Muscle of leg (tissue), 11 donors: Measurements from ENCODE around the gene SNAPC4. TPM values are rescaled to one million over a fixed set of nuclear protein-coding genes. Genes with fewer than 3 reads are reported as not detected.

Source experiments
- DNase-seq: peaks from one replicate; pipeline ENCODE4 v3.0.0; 2013
- H3K27ac ChIP-seq: one replicate; pipeline ENCODE4 v1.5.1; 2013; ENCODE audit warnings: mild to moderate bottlenecking, low read length, control low read depth
- H3K27me3 ChIP-seq: one replicate; pipeline ENCODE4 v1.6.1; 2013; ENCODE audit warnings: low read length; ENCODE audit not compliant: control insufficient read depth, insufficient read depth
- H3K36me3 ChIP-seq: one replicate; pipeline ENCODE4 v1.6.1; 2013; ENCODE audit warnings: low read length; ENCODE audit not compliant: control insufficient read depth, insufficient read depth
- H3K4me1 ChIP-seq: one replicate; pipeline ENCODE4 v1.6.1; 2013; ENCODE audit warnings: low read length; ENCODE audit not compliant: control insufficient read depth, insufficient read depth
- H3K4me3 ChIP-seq: one replicate; pipeline ENCODE4 v1.5.1; 2013; ENCODE audit warnings: low read length, control low read depth
- H3K9me3 ChIP-seq: replicated peaks from 2 replicates; pipeline ENCODE4 v1.6.1; 2013; ENCODE audit warnings: low read depth, low read length; ENCODE audit not compliant: control insufficient read depth
- WGBS: methylation state at CpG from one replicate; pipeline ENCODE4 v1.1.5; 2013; ENCODE audit warnings: missing lambda C conversion rate; ENCODE audit not compliant: insufficient coverage; 5-methylcytosine and 5-hydroxymethylcytosine counted together
- polyA plus RNA-seq, 8 donors: library from polyadenylated mRNA; unstranded; fragments of 120-200 nt; gene quantifications; one replicate each; pipeline versions ENCODE4 v1.2.1 to v1.2.3, GENCODE V29; 2013; ENCODE audit warnings: inconsistent platforms in 1 of 8, low replicate concordance in 1 of 8; ENCODE audit not compliant: insufficient read length in 8 of 8, insufficient read depth in 1 of 8
- total RNA-seq: library from RNA; stranded (reverse); fragments of 120-200 nt; gene quantifications from one replicate; pipeline ENCODE4 v1.2.4, GENCODE V29; 2013

The SNAPC4 gene
- total and polyA plus RNA-seq, 9 donors, result 3.1 to 7.1 (median 6.0) TPM

GRCh38 chr9:136422876-136423275 lies 22.9 kb upstream of the SNAPC4 start:
- Histone ChIP-seq H3K27me3 (no peaks in the 10 kb centered on the region), H3K4me1 (no peaks in the 10 kb centered on the region), H3K36me3 (peaks cover 67% of the 10 kb centered on the region), H3K4me3 (no peak overlapping the region), H3K27ac (no peak overlapping the region), H3K9me3 (no peaks in the 10 kb centered on the region)
- no peak for DNase-seq
- 91% methylated on average over 26 of the region's 26 CpGs for WGBS

- no peak for DNase-seq
- Histone ChIP-seq H3K4me3 (no peak overlapping the region), H3K4me1 (no peaks in the 10 kb centered on the region), H3K9me3 (no peaks in the 10 kb centered on the region), H3K36me3 (peaks cover 75% of the 10 kb centered on the region), H3K27ac (no peak overlapping the region), H3K27me3 (no peaks in the 10 kb centered on the region)
- 94% methylated on average over 18 of the region's 21 CpGs for WGBS
Measured at GRCh38 chr9:136421791-136422190, 21.8 kb upstream of the SNAPC4 start.

GRCh38 chr9:136419092-136419420 lies 19.1 kb upstream of the SNAPC4 start:
- Histone ChIP-seq H3K27ac (no peak overlapping the region), H3K9me3 (no peaks in the 10 kb centered on the region), H3K27me3 (no peaks in the 10 kb centered on the region), H3K36me3 (peaks cover 87% of the 10 kb centered on the region), H3K4me1 (no peaks in the 10 kb centered on the region), H3K4me3 (no peak overlapping the region)
- 92% methylated on average over 9 of the region's 12 CpGs for WGBS
- no peak for DNase-seq

- Histone ChIP-seq H3K27me3 (no peaks in the 10 kb centered on the region), H3K27ac (no peak overlapping the region), H3K36me3 (peaks cover 88% of the 10 kb centered on the region), H3K4me3 (no peak overlapping the region), H3K4me1 (no peaks in the 10 kb centered on the region), H3K9me3 (no peaks in the 10 kb centered on the region)
- 95% methylated on average over 45 of the region's 48 CpGs for WGBS
- no peak for DNase-seq
Measured at GRCh38 chr9:136418182-136419091, 18.5 kb upstream of the SNAPC4 start.

- H3K9me3 ChIP-seq, result no peaks in the 10 kb centered on the region
- no peak overlapping the region for H3K4me3 ChIP-seq
- no peaks in the 10 kb centered on the region for H3K27me3 ChIP-seq
- 92% methylated on average over 19 of the region's 19 CpGs for WGBS
- peaks cover 81% of the 10 kb centered on the region for H3K36me3 ChIP-seq
- peaks cover under 1% of the 10 kb centered on the region for H3K4me1 ChIP-seq
- DNase-seq, result no peak
- H3K27ac ChIP-seq, result no peak overlapping the region
Measured at GRCh38 chr9:136416914-136417313, 16.9 kb upstream of the SNAPC4 start.

- 80% methylated on average over 1 of the region's 8 CpGs for WGBS
- Histone ChIP-seq H3K27ac (no peak overlapping the region), H3K4me1 (peaks cover 6% of the 10 kb centered on the region), H3K36me3 (peaks cover 82% of the 10 kb centered on the region), H3K27me3 (no peaks in the 10 kb centered on the region), H3K9me3 (no peaks in the 10 kb centered on the region), H3K4me3 (no peak overlapping the region)
- DNase-seq, result no peak
Measured at GRCh38 chr9:136416427-136416826, 16.5 kb upstream of the SNAPC4 start.

- whole genome bisulfite sequencing, result 53% methylated on average over 9 of the region's 9 CpGs
- H3K9me3 ChIP-seq, result no peaks in the 10 kb centered on the region
- no peak overlapping the region for H3K27ac ChIP-seq
- peak; percentile 26 for DNase-seq
- H3K4me3 ChIP-seq, result no peak overlapping the region
- H3K4me1 ChIP-seq, result peaks cover 23% of the 10 kb centered on the region
- peaks cover 56% of the 10 kb centered on the region for H3K36me3 ChIP-seq
- no peaks in the 10 kb centered on the region for H3K27me3 ChIP-seq
Measured at GRCh38 chr9:136412962-136413361, 13.0 kb upstream of the SNAPC4 start.

GRCh38 chr9:136411378-136411777 lies 11.4 kb upstream of the SNAPC4 start:
- H3K27me3 ChIP-seq, result no peaks in the 10 kb centered on the region
- peak overlapping the region; percentile 99 for H3K4me3 ChIP-seq
- WGBS, result 57% methylated on average over 4 of the region's 4 CpGs
- peaks cover 23% of the 10 kb centered on the region for H3K4me1 ChIP-seq
- no peak for DNase-seq
- peaks cover 55% of the 10 kb centered on the region for H3K36me3 ChIP-seq
- H3K9me3 ChIP-seq, result no peaks in the 10 kb centered on the region
- H3K27ac ChIP-seq, result no peak overlapping the region

- peaks cover 49% of the 10 kb centered on the region for H3K36me3 ChIP-seq
- under 1% methylated on average over 76 of the region's 83 CpGs for WGBS
- H3K9me3 ChIP-seq, result no peaks in the 10 kb centered on the region
- peak; percentile 95 for DNase-seq
- no peaks in the 10 kb centered on the region for H3K27me3 ChIP-seq
- peak within 1 kb of the TSS; percentile 99 for H3K4me3 ChIP-seq
- H3K27ac ChIP-seq, result peak within 1 kb of the TSS; percentile 78
- H3K4me1 ChIP-seq, result peaks cover 23% of the 10 kb centered on the region
Measured at GRCh38 chr9:136410500-136411287, 10.7 kb upstream of the SNAPC4 start, which contains the start of the genes ENTR1 and PMPCA. TSS of gene ENTR1 (minus strand) at chr9:136410614. CDS start at chr9:136410397, 217 bp downstream. TSS of gene PMPCA (plus strand) at chr9:136410658. CDS start at chr9:136410669, 11 bp downstream.
